ENCODE results near the gene CACNA1D. TPM values are rescaled to one million over a fixed set of nuclear protein-coding genes. Genes with fewer than 3 reads are reported as not detected.

CACNA1D gene
- total RNA-seq, 1 donor from 2014 or later = 1.1 TPM

GRCh38 chr3:53531749-53532148 lies 37.3 kb downstream of the CACNA1D start:
- Mint-ChIP-seq H3K9me3 (no peaks in the 10 kb centered on the region), H3K27me3 (ENCODE audit: low read depth) (no peaks in the 10 kb centered on the region), H3K4me3 (no peak overlapping the region), H3K4me1 (no peaks in the 10 kb centered on the region), H3K27ac (ENCODE audit: unreplicated experiment) (no peak overlapping the region), H3K36me3 (ENCODE audit: low read depth) (no peaks in the 10 kb centered on the region)
- TF ChIP-seq CTCF (conservative IDR thresholded peaks at IDR 0.05) = no peak
- DNase-seq (ENCODE audit: low read depth, low spot score) = no peak

GRCh38 chr3:53533472-53533871 lies 39.1 kb downstream of the CACNA1D start:
- Mint-ChIP-seq H3K27ac (ENCODE audit: unreplicated experiment) (no peak overlapping the region), H3K4me1 (no peaks in the 10 kb centered on the region), H3K27me3 (ENCODE audit: low read depth) (no peaks in the 10 kb centered on the region), H3K9me3 (no peaks in the 10 kb centered on the region), H3K36me3 (ENCODE audit: low read depth) (no peaks in the 10 kb centered on the region), H3K4me3 (no peak overlapping the region)
- no peak for TF ChIP-seq CTCF (conservative IDR thresholded peaks at IDR 0.05)
- no peak for DNase-seq (ENCODE audit: low read depth, low spot score)

- TF ChIP-seq CTCF (conservative IDR thresholded peaks at IDR 0.05) = no peak
- DNase-seq (ENCODE audit: low read depth, low spot score) = no peak
- no peaks in the 10 kb centered on the region for H3K4me1 Mint-ChIP-seq
- H3K4me3 Mint-ChIP-seq = no peak overlapping the region
- no peak overlapping the region for H3K27ac Mint-ChIP-seq (ENCODE audit: unreplicated experiment)
- H3K9me3 Mint-ChIP-seq = no peaks in the 10 kb centered on the region
- no peaks in the 10 kb centered on the region for H3K36me3 Mint-ChIP-seq (ENCODE audit: low read depth)
- no peaks in the 10 kb centered on the region for H3K27me3 Mint-ChIP-seq (ENCODE audit: low read depth)
Measured at GRCh38 chr3:53534216-53534615, 39.8 kb downstream of the CACNA1D start.

- Mint-ChIP-seq H3K4me1 (no peaks in the 10 kb centered on the region), H3K4me3 (no peak overlapping the region), H3K36me3 (ENCODE audit: low read depth) (no peaks in the 10 kb centered on the region), H3K27me3 (ENCODE audit: low read depth) (no peaks in the 10 kb centered on the region), H3K27ac (ENCODE audit: unreplicated experiment) (no peak overlapping the region), H3K9me3 (no peaks in the 10 kb centered on the region)
- no peak for DNase-seq (ENCODE audit: low read depth, low spot score)
- no peak for TF ChIP-seq CTCF (conservative IDR thresholded peaks at IDR 0.05)
Measured at GRCh38 chr3:53534676-53535400, 40.4 kb downstream of the CACNA1D start.

- H3K4me3 Mint-ChIP-seq = no peak overlapping the region
- H3K27me3 Mint-ChIP-seq (ENCODE audit: low read depth) = no peaks in the 10 kb centered on the region
- no peak for TF ChIP-seq CTCF (conservative IDR thresholded peaks at IDR 0.05)
Measured at GRCh38 chr3:53536282-53536681, 41.9 kb downstream of the CACNA1D start.

More at GRCh38 chr3:53536282-53536681, 41.9 kb downstream of the CACNA1D start:
- no peaks in the 10 kb centered on the region for H3K4me1 Mint-ChIP-seq
- H3K27ac Mint-ChIP-seq (ENCODE audit: unreplicated experiment) = no peak overlapping the region
- no peak for DNase-seq (ENCODE audit: low read depth, low spot score)
- H3K36me3 Mint-ChIP-seq (ENCODE audit: low read depth) = no peaks in the 10 kb centered on the region
- H3K9me3 Mint-ChIP-seq = no peaks in the 10 kb centered on the region

All from neural crest cell (in vitro differentiated cells).